ENCODE data around the gene ARHGAP25.

The ARHGAP25 gene

DNA sequence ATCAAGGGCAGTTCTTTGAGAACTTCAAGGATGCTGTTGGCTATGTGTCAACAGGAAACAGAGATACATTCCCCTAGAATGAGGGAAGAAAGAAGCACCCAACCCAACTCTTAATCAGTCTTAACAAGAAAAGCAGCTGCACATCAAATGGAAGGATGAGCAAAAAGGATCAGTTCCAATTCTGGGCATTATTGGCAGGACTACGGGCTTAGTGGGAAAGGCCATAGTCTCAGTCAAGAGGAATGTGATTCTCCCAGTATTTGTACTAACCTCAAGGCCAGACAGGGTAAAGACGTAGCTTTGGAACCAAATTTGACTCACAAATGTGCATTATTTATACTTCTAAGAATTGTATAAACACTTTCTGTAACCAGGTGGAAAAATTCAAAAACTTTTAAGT is 118.4 kb downstream of the ARHGAP25 start:
- peaks cover 59% of the 10 kb centered on the region for H3K27me3 ChIP-seq (ENCODE audit: insufficient read depth, low read length)
- H2AFZ ChIP-seq (ENCODE audit: low read length, unreplicated experiment) = no peak overlapping the region
- no peak overlapping the region for H3K27ac ChIP-seq (ENCODE audit: low read depth, low read length)
- H3K4me3 ChIP-seq (ENCODE audit: low read depth, low read length) = no peak overlapping the region
- no peaks in the 10 kb centered on the region for H3K79me2 ChIP-seq (ENCODE audit: control insufficient read depth, insufficient read depth, low read length, unreplicated experiment)
- H3K36me3 ChIP-seq (ENCODE audit: insufficient read depth, low read length) = no peaks in the 10 kb centered on the region
- no peaks in the 10 kb centered on the region for H3K4me1 ChIP-seq (ENCODE audit: control insufficient read depth, insufficient read depth, low read length, unreplicated experiment)

DNA sequence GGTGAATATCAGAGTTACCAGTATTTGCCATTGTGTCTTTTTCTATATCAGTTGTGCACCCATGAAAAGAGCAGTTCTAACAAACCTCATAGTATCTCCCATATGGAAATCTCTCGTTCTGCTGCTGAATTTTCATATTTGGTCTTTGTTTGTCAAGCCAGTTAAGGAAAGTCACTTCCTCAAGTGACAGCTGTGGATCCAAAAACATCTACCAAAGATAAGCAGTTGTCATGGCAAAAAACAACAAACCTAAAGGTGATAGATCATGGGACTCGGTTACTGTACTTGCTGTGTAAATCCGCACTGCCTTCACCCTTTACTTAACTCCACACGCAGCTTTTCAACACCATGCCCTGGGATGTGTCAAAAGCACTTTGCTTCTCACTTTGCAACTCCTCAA is 119.3 kb downstream of the ARHGAP25 start:
- no peaks in the 10 kb centered on the region for H3K4me1 ChIP-seq (ENCODE audit: control insufficient read depth, insufficient read depth, low read length, unreplicated experiment)
- H3K36me3 ChIP-seq (ENCODE audit: insufficient read depth, low read length) = no peaks in the 10 kb centered on the region
- no peak overlapping the region for H2AFZ ChIP-seq (ENCODE audit: low read length, unreplicated experiment)
- H3K27me3 ChIP-seq (ENCODE audit: insufficient read depth, low read length) = peaks cover 61% of the 10 kb centered on the region
- H3K27ac ChIP-seq (ENCODE audit: low read depth, low read length) = no peak overlapping the region
- no peaks in the 10 kb centered on the region for H3K79me2 ChIP-seq (ENCODE audit: control insufficient read depth, insufficient read depth, low read length, unreplicated experiment)
- no peak overlapping the region for H3K4me3 ChIP-seq (ENCODE audit: low read depth, low read length)

DNA sequence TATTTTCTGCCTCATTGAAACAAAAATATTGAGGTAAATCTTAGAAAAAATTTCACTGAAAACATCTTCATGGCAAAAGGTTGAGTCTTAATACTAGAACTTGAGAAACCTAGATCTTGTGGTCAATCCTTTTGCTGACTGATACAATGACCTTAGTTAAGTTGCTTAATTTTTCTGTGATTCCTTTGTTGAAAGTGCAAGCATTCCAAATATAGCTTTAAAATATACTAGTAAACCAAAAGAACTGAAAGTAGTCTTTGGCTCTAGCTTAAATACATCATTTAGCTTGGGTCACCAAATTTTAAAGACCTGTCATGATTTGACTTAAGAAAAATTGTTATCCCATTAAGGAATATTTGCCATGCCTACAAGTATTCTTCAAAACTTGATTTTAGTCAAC is 119.9 kb downstream of the ARHGAP25 start:
- H3K4me1 ChIP-seq (ENCODE audit: control insufficient read depth, insufficient read depth, low read length, unreplicated experiment) = no peaks in the 10 kb centered on the region
- H3K36me3 ChIP-seq (ENCODE audit: insufficient read depth, low read length) = no peaks in the 10 kb centered on the region
- no peaks in the 10 kb centered on the region for H3K79me2 ChIP-seq (ENCODE audit: control insufficient read depth, insufficient read depth, low read length, unreplicated experiment)
- H3K27ac ChIP-seq (ENCODE audit: low read depth, low read length) = no peak overlapping the region
- no peak overlapping the region for H2AFZ ChIP-seq (ENCODE audit: low read length, unreplicated experiment)
- H3K4me3 ChIP-seq (ENCODE audit: low read depth, low read length) = no peak overlapping the region
- peaks cover 61% of the 10 kb centered on the region for H3K27me3 ChIP-seq (ENCODE audit: insufficient read depth, low read length)

DNA sequence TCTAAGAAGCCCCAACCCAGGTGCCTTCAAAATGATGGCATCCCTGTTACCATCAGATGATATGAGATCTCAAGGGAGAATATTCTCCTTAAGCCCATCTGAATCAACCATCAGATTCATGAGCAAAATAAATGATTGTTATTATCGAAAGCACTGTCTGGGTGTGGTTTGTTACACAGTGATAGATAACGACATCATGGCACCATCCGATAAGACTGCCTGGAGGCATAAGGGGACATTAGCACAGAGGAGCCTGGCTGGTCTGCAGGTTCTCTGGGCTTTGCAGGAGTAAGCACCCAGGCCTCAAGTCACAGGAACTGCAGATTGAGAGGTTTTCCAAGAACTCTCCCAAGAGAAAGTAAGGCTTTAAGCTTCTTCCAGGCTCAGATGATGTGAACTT is 120.9 kb downstream of the ARHGAP25 start:
- no peak overlapping the region for H3K4me3 ChIP-seq (ENCODE audit: low read depth, low read length)
- H3K27me3 ChIP-seq (ENCODE audit: insufficient read depth, low read length) = peaks cover 62% of the 10 kb centered on the region
- no peaks in the 10 kb centered on the region for H3K79me2 ChIP-seq (ENCODE audit: control insufficient read depth, insufficient read depth, low read length, unreplicated experiment)
- H2AFZ ChIP-seq (ENCODE audit: low read length, unreplicated experiment) = no peak overlapping the region
- H3K4me1 ChIP-seq (ENCODE audit: control insufficient read depth, insufficient read depth, low read length, unreplicated experiment) = no peaks in the 10 kb centered on the region
- no peaks in the 10 kb centered on the region for H3K36me3 ChIP-seq (ENCODE audit: insufficient read depth, low read length)
- H3K27ac ChIP-seq (ENCODE audit: low read depth, low read length) = no peak overlapping the region

DNA sequence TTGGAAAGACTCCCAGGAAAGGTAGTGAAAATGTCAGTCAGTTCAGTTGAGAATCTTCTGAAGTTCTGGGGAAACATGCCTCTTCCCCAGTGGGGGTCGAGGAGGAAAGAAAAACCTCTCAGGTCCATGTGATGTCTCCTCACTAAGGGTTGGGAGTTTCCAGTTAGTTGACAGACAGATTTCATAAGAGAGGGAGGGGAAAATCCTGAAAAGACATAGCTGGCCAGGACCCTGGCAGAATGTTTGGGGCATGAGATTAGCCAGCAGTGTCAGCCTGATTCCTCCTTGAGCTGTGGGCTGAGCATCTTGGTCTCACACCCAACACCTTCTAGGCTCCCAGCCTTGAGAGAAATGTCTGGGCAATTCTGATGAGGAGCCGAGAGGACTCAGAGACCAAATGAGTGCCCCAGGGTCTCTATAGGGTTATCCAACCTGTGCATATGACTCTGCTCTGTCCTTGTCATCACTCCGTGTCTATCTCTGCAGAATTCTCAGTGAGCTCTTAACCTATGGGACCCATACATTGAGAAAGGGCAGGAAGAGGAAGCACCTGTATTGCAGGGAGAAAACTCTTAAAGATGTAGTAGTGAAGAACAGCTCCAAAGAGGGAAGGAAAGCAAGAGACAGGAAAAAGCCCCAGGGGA is 122.7 kb downstream of the ARHGAP25 start:
- H3K4me1 ChIP-seq (ENCODE audit: control insufficient read depth, insufficient read depth, low read length, unreplicated experiment) = no peaks in the 10 kb centered on the region
- no peaks in the 10 kb centered on the region for H3K36me3 ChIP-seq (ENCODE audit: insufficient read depth, low read length)
- H3K27me3 ChIP-seq (ENCODE audit: insufficient read depth, low read length) = peaks cover 73% of the 10 kb centered on the region
- no peak overlapping the region for H3K4me3 ChIP-seq (ENCODE audit: low read depth, low read length)
- H3K27ac ChIP-seq (ENCODE audit: low read depth, low read length) = no peak overlapping the region
- H2AFZ ChIP-seq (ENCODE audit: low read length, unreplicated experiment) = no peak overlapping the region
- H3K79me2 ChIP-seq (ENCODE audit: control insufficient read depth, insufficient read depth, low read length, unreplicated experiment) = no peaks in the 10 kb centered on the region

DNA sequence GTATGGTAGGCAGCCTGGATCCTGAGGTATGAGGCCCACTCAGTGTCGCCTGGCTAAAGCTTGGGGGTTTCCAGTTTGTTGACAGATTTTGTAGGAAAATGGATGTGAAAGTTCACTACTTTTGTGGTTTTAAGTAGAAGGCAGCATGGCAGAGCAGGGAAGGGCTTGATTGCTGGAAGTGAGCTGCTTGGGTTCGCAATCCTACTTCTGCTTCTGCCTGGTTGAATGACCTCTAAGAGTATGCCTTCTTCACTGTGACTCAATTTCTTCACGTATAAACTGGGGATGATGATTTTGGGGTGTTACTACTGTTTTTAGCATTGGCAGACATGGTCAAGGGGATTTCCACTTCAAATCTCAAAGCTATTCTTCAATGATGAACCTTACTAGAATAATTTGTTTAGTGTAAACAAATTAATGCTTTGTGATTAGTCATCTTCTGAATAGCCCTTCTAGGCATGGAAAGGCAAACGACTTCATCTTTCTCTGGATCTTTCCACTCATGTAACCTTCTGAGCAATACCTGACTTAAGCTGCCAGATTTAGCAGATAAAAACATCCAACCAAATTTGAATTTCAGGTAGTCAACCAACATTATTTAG is 123.3 kb downstream of the ARHGAP25 start:
- H3K4me3 ChIP-seq (ENCODE audit: low read depth, low read length) = no peak overlapping the region
- H2AFZ ChIP-seq (ENCODE audit: low read length, unreplicated experiment) = no peak overlapping the region
- no peak overlapping the region for H3K27ac ChIP-seq (ENCODE audit: low read depth, low read length)
- H3K36me3 ChIP-seq (ENCODE audit: insufficient read depth, low read length) = no peaks in the 10 kb centered on the region
- H3K4me1 ChIP-seq (ENCODE audit: control insufficient read depth, insufficient read depth, low read length, unreplicated experiment) = no peaks in the 10 kb centered on the region
- H3K79me2 ChIP-seq (ENCODE audit: control insufficient read depth, insufficient read depth, low read length, unreplicated experiment) = no peaks in the 10 kb centered on the region
- peaks cover 78% of the 10 kb centered on the region for H3K27me3 ChIP-seq (ENCODE audit: insufficient read depth, low read length)

DNA sequence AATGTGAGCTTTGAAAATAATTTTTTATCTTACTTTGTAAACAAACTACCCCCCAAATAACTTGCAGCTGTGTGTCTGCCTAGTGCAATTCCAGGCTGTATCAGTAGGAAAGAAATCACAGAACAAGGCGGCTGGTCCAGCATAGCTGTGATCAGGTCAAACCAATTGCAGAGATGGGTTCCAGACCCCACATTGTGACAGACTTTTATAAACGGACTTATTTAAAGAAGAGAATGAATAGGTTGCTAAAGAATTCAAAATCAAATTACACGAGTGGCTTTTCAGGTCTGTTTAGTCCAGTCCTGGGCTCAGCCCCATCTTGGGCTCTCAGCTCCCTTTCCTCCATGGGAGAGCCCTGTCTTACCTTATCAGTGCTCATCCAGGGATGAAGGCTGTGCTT is 125.5 kb downstream of the ARHGAP25 start:
- Histone ChIP-seq H3K4me1 (ENCODE audit: control insufficient read depth, insufficient read depth, low read length, unreplicated experiment) (no peaks in the 10 kb centered on the region), H3K79me2 (ENCODE audit: control insufficient read depth, insufficient read depth, low read length, unreplicated experiment) (no peaks in the 10 kb centered on the region), H3K27ac (ENCODE audit: low read depth, low read length) (no peak overlapping the region), H3K36me3 (ENCODE audit: insufficient read depth, low read length) (no peaks in the 10 kb centered on the region), H2AFZ (ENCODE audit: low read length, unreplicated experiment) (no peak overlapping the region), H3K4me3 (ENCODE audit: low read depth, low read length) (no peak overlapping the region), H3K27me3 (ENCODE audit: insufficient read depth, low read length) (peaks cover 79% of the 10 kb centered on the region)

DNA sequence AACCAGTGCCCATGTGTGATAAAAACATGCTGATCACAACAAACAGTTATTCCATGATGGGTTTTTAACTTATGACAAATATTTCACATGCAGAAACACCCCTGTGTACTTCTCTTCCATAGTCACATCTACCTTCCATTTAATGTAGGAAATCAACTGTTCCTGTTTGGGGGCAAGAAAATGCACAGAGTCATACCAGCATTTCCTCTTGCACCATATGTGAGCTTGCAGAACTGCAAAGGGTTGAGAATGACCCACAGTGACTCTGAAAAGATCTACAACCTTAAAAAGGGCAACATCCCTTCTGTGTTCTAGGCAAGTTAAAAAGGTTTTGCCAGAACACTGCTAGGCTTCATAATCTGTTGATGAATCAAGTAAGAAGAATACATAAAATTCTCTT is 126.7 kb downstream of the ARHGAP25 start:
- H3K27me3 ChIP-seq (ENCODE audit: insufficient read depth, low read length) = peaks cover 76% of the 10 kb centered on the region
- no peaks in the 10 kb centered on the region for H3K79me2 ChIP-seq (ENCODE audit: control insufficient read depth, insufficient read depth, low read length, unreplicated experiment)
- no peak overlapping the region for H3K27ac ChIP-seq (ENCODE audit: low read depth, low read length)
- H3K4me3 ChIP-seq (ENCODE audit: low read depth, low read length) = no peak overlapping the region
- no peak overlapping the region for H2AFZ ChIP-seq (ENCODE audit: low read length, unreplicated experiment)
- H3K4me1 ChIP-seq (ENCODE audit: control insufficient read depth, insufficient read depth, low read length, unreplicated experiment) = no peaks in the 10 kb centered on the region
- no peaks in the 10 kb centered on the region for H3K36me3 ChIP-seq (ENCODE audit: insufficient read depth, low read length)

DNA sequence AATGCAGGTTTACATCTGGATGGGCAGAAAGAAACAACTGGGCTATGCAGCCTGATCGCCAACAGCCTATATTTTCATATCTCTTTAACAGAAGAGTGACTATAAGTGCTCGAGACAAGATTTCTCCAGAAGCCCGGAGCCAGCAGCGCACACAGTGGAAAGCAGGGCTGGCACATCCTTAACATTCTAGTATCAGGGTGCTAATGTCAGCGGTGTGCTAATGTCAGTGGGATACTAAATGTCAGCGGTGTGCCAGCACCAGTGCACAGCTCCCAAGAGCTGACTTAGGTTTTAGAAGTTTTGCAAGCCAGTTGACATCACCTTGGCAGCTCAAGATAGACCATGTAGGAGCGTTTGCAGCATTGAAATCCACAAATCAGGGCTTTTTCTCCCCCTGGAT is 128.3 kb downstream of the ARHGAP25 start:
- H3K79me2 ChIP-seq (ENCODE audit: control insufficient read depth, insufficient read depth, low read length, unreplicated experiment) = no peaks in the 10 kb centered on the region
- H3K4me3 ChIP-seq (ENCODE audit: low read depth, low read length) = no peak overlapping the region
- no peaks in the 10 kb centered on the region for H3K4me1 ChIP-seq (ENCODE audit: control insufficient read depth, insufficient read depth, low read length, unreplicated experiment)
- H2AFZ ChIP-seq (ENCODE audit: low read length, unreplicated experiment) = peak overlapping the region; percentile 1
- H3K27ac ChIP-seq (ENCODE audit: low read depth, low read length) = no peak overlapping the region
- no peaks in the 10 kb centered on the region for H3K36me3 ChIP-seq (ENCODE audit: insufficient read depth, low read length)
- H3K27me3 ChIP-seq (ENCODE audit: insufficient read depth, low read length) = peaks cover 61% of the 10 kb centered on the region

DNA sequence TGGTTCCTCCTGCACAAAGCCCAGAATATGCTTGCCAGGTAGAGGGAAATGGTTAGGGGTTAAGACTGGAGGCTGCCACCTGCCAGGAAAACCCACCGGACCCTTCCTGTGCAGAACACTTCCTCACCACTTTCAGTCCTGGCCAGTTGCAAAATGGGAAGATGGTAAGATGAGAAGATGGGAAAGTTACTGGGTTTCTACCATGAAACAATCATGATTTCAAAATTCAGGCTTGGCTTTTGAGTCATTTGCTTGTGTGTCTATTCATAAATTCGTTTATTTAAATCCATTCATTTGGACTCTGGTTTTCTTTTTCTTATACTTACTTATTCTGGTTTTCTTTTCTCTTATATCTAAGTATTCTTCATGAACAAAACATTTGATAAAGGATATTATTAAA is 129.4 kb downstream of the ARHGAP25 start:
- Histone ChIP-seq H3K36me3 (ENCODE audit: insufficient read depth, low read length) (no peaks in the 10 kb centered on the region), H3K4me3 (ENCODE audit: low read depth, low read length) (no peak overlapping the region), H3K27ac (ENCODE audit: low read depth, low read length) (no peak overlapping the region), H3K27me3 (ENCODE audit: insufficient read depth, low read length) (peaks cover 55% of the 10 kb centered on the region), H3K79me2 (ENCODE audit: control insufficient read depth, insufficient read depth, low read length, unreplicated experiment) (no peaks in the 10 kb centered on the region), H2AFZ (ENCODE audit: low read length, unreplicated experiment) (no peak overlapping the region), H3K4me1 (ENCODE audit: control insufficient read depth, insufficient read depth, low read length, unreplicated experiment) (no peaks in the 10 kb centered on the region)

DNA sequence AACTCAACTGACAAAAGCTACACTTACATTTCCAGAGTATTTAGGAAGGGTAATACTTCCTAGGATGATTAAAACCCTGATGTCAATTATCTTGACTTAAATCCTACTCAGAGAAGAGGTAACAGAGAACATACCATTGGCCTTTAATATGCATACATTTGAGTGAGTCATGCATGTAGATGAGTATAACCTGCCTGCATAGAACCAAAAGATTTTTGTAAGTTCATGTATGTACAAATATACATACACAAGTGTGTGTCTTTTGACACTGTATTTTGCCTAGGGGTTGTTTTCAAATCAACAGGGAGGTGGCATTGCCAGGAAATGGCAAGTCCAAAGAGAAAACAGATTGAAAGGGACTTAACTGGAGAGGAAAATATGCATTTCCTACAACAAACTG is 130.5 kb downstream of the ARHGAP25 start:
- no peaks in the 10 kb centered on the region for H3K36me3 ChIP-seq (ENCODE audit: insufficient read depth, low read length)
- H3K79me2 ChIP-seq (ENCODE audit: control insufficient read depth, insufficient read depth, low read length, unreplicated experiment) = no peaks in the 10 kb centered on the region
- no peak overlapping the region for H3K27ac ChIP-seq (ENCODE audit: low read depth, low read length)
- H3K27me3 ChIP-seq (ENCODE audit: insufficient read depth, low read length) = peaks cover 44% of the 10 kb centered on the region
- no peak overlapping the region for H2AFZ ChIP-seq (ENCODE audit: low read length, unreplicated experiment)
- H3K4me3 ChIP-seq (ENCODE audit: low read depth, low read length) = no peak overlapping the region
- H3K4me1 ChIP-seq (ENCODE audit: control insufficient read depth, insufficient read depth, low read length, unreplicated experiment) = no peaks in the 10 kb centered on the region

All from ACC112 (cell line).